ENCODE measurements around the gene C3orf49. TPM values are rescaled to one million over a fixed set of nuclear protein-coding genes. Genes with fewer than 3 reads are reported as not detected.

Gene C3orf49
- polyA plus RNA-seq, 3 donors: 0.32 to 0.72 (median 0.40) TPM

- DNase-seq (ENCODE audit: low read depth in 3 of 3, low spot score in 2 of 3): no peak
These were observed 28.8 kb downstream of the C3orf49 start for GRCh38 chr3:63847718-63848450.

- no peak for DNase-seq (ENCODE audit: low read depth in 3 of 3, low spot score in 2 of 3)
These were observed 30.1 kb downstream of the C3orf49 start for GRCh38 chr3:63849175-63849574.

- DNase-seq (ENCODE audit: low read depth in 3 of 3, low spot score in 2 of 3): no peak
These were observed 32.2 kb downstream of the C3orf49 start for GRCh38 chr3:63851287-63851686.

GRCh38 chr3:63853106-63853505 is 34.0 kb downstream of the C3orf49 start:
- DNase-seq (ENCODE audit: low read depth in 3 of 3, low spot score in 2 of 3): no peak

- no peak for DNase-seq (ENCODE audit: low read depth in 3 of 3, low spot score in 2 of 3)
These were observed 36.3 kb downstream of the C3orf49 start for GRCh38 chr3:63855333-63855940.

- no peak for DNase-seq (ENCODE audit: low read depth in 3 of 3, low spot score in 2 of 3)
These were observed 38.2 kb downstream of the C3orf49 start for GRCh38 chr3:63857311-63857710.

- DNase-seq (ENCODE audit: low read depth in 3 of 3, low spot score in 2 of 3): no peak
These were observed 41.7 kb downstream of the C3orf49 start for GRCh38 chr3:63860776-63861175.

- no peak for DNase-seq (ENCODE audit: low read depth in 3 of 3, low spot score in 2 of 3)
These were observed 42.2 kb downstream of the C3orf49 start for GRCh38 chr3:63861306-63861705.

GRCh38 chr3:63862804-63863149 is 43.7 kb downstream of the C3orf49 start:
- no peak for DNase-seq (ENCODE audit: low read depth in 3 of 3, low spot score in 2 of 3)

- DNase-seq (ENCODE audit: low read depth in 3 of 3, low spot score in 2 of 3): peak in 1 of 3 donors; percentile 32
These were observed 44.3 kb downstream of the C3orf49 start, which contains the start of the genes ATXN7 and THOC7 for GRCh38 chr3:63863150-63864007. TSS of gene ATXN7 (plus strand) at chr3:63863867. CDS start at chr3:63912599, 48,732 bp downstream. TSS of gene THOC7 (minus strand) at chr3:63863805. CDS start at chr3:63863790, 15 bp downstream.

GRCh38 chr3:63864008-63864964 is 45.2 kb downstream of the C3orf49 start:
- DNase-seq (ENCODE audit: low read depth in 3 of 3, low spot score in 2 of 3): no peak

- no peak for DNase-seq (ENCODE audit: low read depth in 3 of 3, low spot score in 2 of 3)
These were observed 45.8 kb downstream of the C3orf49 start for GRCh38 chr3:63864965-63865327.

GRCh38 chr3:63867225-63867624 is 48.1 kb downstream of the C3orf49 start:
- DNase-seq (ENCODE audit: low read depth in 3 of 3, low spot score in 2 of 3): no peak

GRCh38 chr3:63869940-63870614 is 51.0 kb downstream of the C3orf49 start:
- no peak for DNase-seq (ENCODE audit: low read depth in 3 of 3, low spot score in 2 of 3)

GRCh38 chr3:63870615-63871005 is 51.5 kb downstream of the C3orf49 start:
- no peak for DNase-seq (ENCODE audit: low read depth in 3 of 3, low spot score in 2 of 3)

GRCh38 chr3:63872135-63872924 is 53.2 kb downstream of the C3orf49 start:
- DNase-seq (ENCODE audit: low read depth in 3 of 3, low spot score in 2 of 3): no peak

- no peak for DNase-seq (ENCODE audit: low read depth in 3 of 3, low spot score in 2 of 3)
These were observed 55.7 kb downstream of the C3orf49 start for GRCh38 chr3:63874769-63875168.

GRCh38 chr3:63875510-63875909 is 56.4 kb downstream of the C3orf49 start:
- DNase-seq (ENCODE audit: low read depth in 3 of 3, low spot score in 2 of 3): no peak

GRCh38 chr3:63876260-63876659 is 57.2 kb downstream of the C3orf49 start:
- no peak for DNase-seq (ENCODE audit: low read depth in 3 of 3, low spot score in 2 of 3)
